ENCODE data around the gene ZNF485. TPM values are rescaled to one million over a fixed set of nuclear protein-coding genes. Genes with fewer than 3 reads are reported as not detected.

The ZNF485 gene
- total and polyA plus RNA-seq, 2 donors (not counting 1 experiment from before 2014, with no cell fraction given), result 1.4 to 3.5 TPM

GRCh38 chr10:43594944-43595589 is 11.2 kb upstream of the ZNF485 start:
- peak overlapping the region; percentile 89 for H2AFZ ChIP-seq (ENCODE audit: low read length)
- no peaks in the 10 kb centered on the region for H3K36me3 ChIP-seq (ENCODE audit: control insufficient read depth, insufficient read depth, low read length)
- peak overlapping the region; percentile 73 for H3K4me2 ChIP-seq (ENCODE audit: extremely low read depth, insufficient read depth, low read length)
- H3K9me3 ChIP-seq (ENCODE audit: control insufficient read depth, insufficient read depth, low read depth, low read length), result no peaks in the 10 kb centered on the region
- DNase-seq (ENCODE audit: low read depth in 2 of 2), result peak; percentile 11 to 57
- TF ChIP-seq EZH2 (IDR thresholded peaks at IDR 0.05; ENCODE audit: low read length, missing control alignments) (no peak), CTCF (conservative IDR thresholded peaks at IDR 0.05 in 1 of 2, IDR thresholded peaks at IDR 0.05 in 1 of 2; ENCODE audit: low read depth in 1 of 2, low read length in 2 of 2) (no peak)
- H3K79me2 ChIP-seq (ENCODE audit: control insufficient read depth, insufficient read depth, low read length), result no peaks in the 10 kb centered on the region
- peaks cover 2% of the 10 kb centered on the region for H3K4me1 ChIP-seq (ENCODE audit: control insufficient read depth, extremely low read depth, insufficient read depth, low read length)
- H3K4me3 ChIP-seq (replicated peaks in 1 of 4; ENCODE audit: control extremely low read depth in 1 of 4, insufficient read depth in 1 of 4, low read depth in 3 of 4, low read length in 4 of 4), result peak overlapping the region; percentile 35 to 49 (median 40)
- H4K20me1 ChIP-seq (ENCODE audit: control insufficient read depth, extremely low read depth, insufficient read depth, low read length), result no peaks in the 10 kb centered on the region
- no peak overlapping the region for H3K9ac ChIP-seq (ENCODE audit: insufficient read depth, low read length)
- peaks cover 6% of the 10 kb centered on the region for H3K27me3 ChIP-seq (ENCODE audit: control insufficient read depth, insufficient read depth, low read length)
- H3K27ac ChIP-seq (ENCODE audit: insufficient read depth, low read length), result no peak overlapping the region

GRCh38 chr10:43595739-43596298 is 10.4 kb upstream of the ZNF485 start:
- DNase-seq (ENCODE audit: low read depth in 2 of 2), result no peak
- Histone ChIP-seq H3K27me3 (ENCODE audit: control insufficient read depth, insufficient read depth, low read length) (peaks cover 6% of the 10 kb centered on the region), H3K4me1 (ENCODE audit: control insufficient read depth, extremely low read depth, insufficient read depth, low read length) (peaks cover 2% of the 10 kb centered on the region), H3K27ac (ENCODE audit: insufficient read depth, low read length) (no peak overlapping the region), H3K4me2 (ENCODE audit: extremely low read depth, insufficient read depth, low read length) (no peak overlapping the region), H3K9ac (ENCODE audit: insufficient read depth, low read length) (no peak overlapping the region), H4K20me1 (ENCODE audit: control insufficient read depth, extremely low read depth, insufficient read depth, low read length) (no peaks in the 10 kb centered on the region), H3K9me3 (ENCODE audit: control insufficient read depth, insufficient read depth, low read depth, low read length) (no peaks in the 10 kb centered on the region), H3K36me3 (ENCODE audit: control insufficient read depth, insufficient read depth, low read length) (no peaks in the 10 kb centered on the region), H3K79me2 (ENCODE audit: control insufficient read depth, insufficient read depth, low read length) (no peaks in the 10 kb centered on the region), H3K4me3 (replicated peaks in 1 of 4; ENCODE audit: control extremely low read depth in 1 of 4, insufficient read depth in 1 of 4, low read depth in 3 of 4, low read length in 4 of 4) (no peak overlapping the region), H2AFZ (ENCODE audit: low read length) (peak overlapping the region; percentile 89)
- TF ChIP-seq CTCF (conservative IDR thresholded peaks at IDR 0.05 in 1 of 2, IDR thresholded peaks at IDR 0.05 in 1 of 2; ENCODE audit: low read depth in 1 of 2, low read length in 2 of 2), result no peak
- no peak for TF ChIP-seq EZH2 (IDR thresholded peaks at IDR 0.05; ENCODE audit: low read length, missing control alignments)

GRCh38 chr10:43596546-43596945 is 9.7 kb upstream of the ZNF485 start:
- TF ChIP-seq CTCF (conservative IDR thresholded peaks at IDR 0.05 in 1 of 2, IDR thresholded peaks at IDR 0.05 in 1 of 2; ENCODE audit: low read depth in 1 of 2, low read length in 2 of 2), result no peak
- no peak for TF ChIP-seq EZH2 (IDR thresholded peaks at IDR 0.05; ENCODE audit: low read length, missing control alignments)
- Histone ChIP-seq H3K4me1 (ENCODE audit: control insufficient read depth, extremely low read depth, insufficient read depth, low read length) (peaks cover 2% of the 10 kb centered on the region), H3K27me3 (ENCODE audit: control insufficient read depth, insufficient read depth, low read length) (peaks cover 6% of the 10 kb centered on the region), H2AFZ (ENCODE audit: low read length) (no peak overlapping the region), H3K4me3 (replicated peaks in 1 of 4; ENCODE audit: control extremely low read depth in 1 of 4, insufficient read depth in 1 of 4, low read depth in 3 of 4, low read length in 4 of 4) (no peak overlapping the region), H4K20me1 (ENCODE audit: control insufficient read depth, extremely low read depth, insufficient read depth, low read length) (no peaks in the 10 kb centered on the region), H3K36me3 (ENCODE audit: control insufficient read depth, insufficient read depth, low read length) (no peaks in the 10 kb centered on the region), H3K79me2 (ENCODE audit: control insufficient read depth, insufficient read depth, low read length) (no peaks in the 10 kb centered on the region), H3K4me2 (ENCODE audit: extremely low read depth, insufficient read depth, low read length) (no peak overlapping the region), H3K9ac (ENCODE audit: insufficient read depth, low read length) (no peak overlapping the region), H3K9me3 (ENCODE audit: control insufficient read depth, insufficient read depth, low read depth, low read length) (no peaks in the 10 kb centered on the region), H3K27ac (ENCODE audit: insufficient read depth, low read length) (no peak overlapping the region)
- DNase-seq (ENCODE audit: low read depth in 2 of 2), result no peak

Data from fibroblast of lung (primary cell).